Measurements from ENCODE around the gene PSORS1C1. TPM values are rescaled to one million over a fixed set of nuclear protein-coding genes. Genes with fewer than 3 reads are reported as not detected.
A peak's percentile ranks its signal among the peaks of the same experiment; 100 is the strongest.

Gene PSORS1C1
- polyA plus RNA-seq, 1 of the 3 experiments (the other 2 are of a cell fraction) = 3.1 TPM

GRCh38 chr6:31086788-31087440 is 27.7 kb upstream of the PSORS1C1 start (continued):
- no peak for TF ChIP-seq CTCF (IDR thresholded peaks at IDR 0.05)
- TF ChIP-seq GABPA (IDR thresholded peaks at IDR 0.05; ENCODE audit: low read depth) = peak; percentile 12; the same call in 1 of the 2 replicates
- no peak for TF ChIP-seq MXI1 (IDR thresholded peaks at IDR 0.05; ENCODE audit: low read depth, low read length)
- TF ChIP-seq TEAD4 (IDR thresholded peaks at IDR 0.05; ENCODE audit: borderline replicate concordance, insufficient read depth) = peak; percentile 76; the same call in 1 of the 2 replicates
- no peak for TF ChIP-seq RAD21 (IDR thresholded peaks at IDR 0.05; ENCODE audit: low read length)
- TF ChIP-seq REST (IDR thresholded peaks at IDR 0.05; ENCODE audit: low read depth, low read length) = no peak
- TF ChIP-seq EZH2phosphoT487 (IDR thresholded peaks at IDR 0.05; ENCODE audit: borderline replicate concordance, low read depth) = no peak
- peak; percentile 77 for TF ChIP-seq ELF1 (IDR thresholded peaks at IDR 0.05)
- peak; percentile 93 for TF ChIP-seq JUND (IDR thresholded peaks at IDR 0.05)
- TF ChIP-seq PBX3 (IDR thresholded peaks at IDR 0.05) = peak; percentile 96
- no peak for TF ChIP-seq ZBTB33 (IDR thresholded peaks at IDR 0.05; ENCODE audit: borderline replicate concordance, low read depth)
- peak; percentile 74 for TF ChIP-seq NFIC (IDR thresholded peaks at IDR 0.05; ENCODE audit: borderline replicate concordance)
- no peak for TF ChIP-seq FOXM1 (IDR thresholded peaks at IDR 0.05; ENCODE audit: low read depth)
